ENCODE measurements around the gene NINL. TPM values are rescaled to one million over a fixed set of nuclear protein-coding genes. Genes with fewer than 3 reads are reported as not detected.

The NINL gene
- total and polyA plus RNA-seq, 2 of the 8 experiments (the other 6 are each of a cell fraction or from before 2014, with no cell fraction given) = 15.3 to 30.0 TPM

DNA sequence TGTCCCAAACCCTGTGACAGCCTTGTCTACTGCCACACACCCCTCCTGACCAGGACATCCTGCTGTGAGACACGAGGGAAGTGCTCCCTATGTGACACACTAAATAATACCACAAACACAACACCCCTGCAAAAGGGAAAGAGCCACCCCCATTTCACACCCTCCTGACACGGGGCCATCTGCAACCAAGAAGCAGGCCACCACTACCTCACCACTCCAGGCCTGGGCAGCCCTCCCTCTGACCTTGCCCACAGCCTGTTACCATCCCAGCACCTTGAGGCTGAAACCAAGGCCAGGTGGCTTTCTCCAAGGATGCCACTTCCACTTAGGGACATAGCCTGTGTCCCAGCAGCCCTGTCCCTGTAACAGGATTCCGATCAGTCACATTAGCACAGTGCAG lies 68.2 kb downstream of the NINL start:
- H3K79me1 ChIP-seq (ENCODE audit: low read depth, low read length) = no peaks in the 10 kb centered on the region

More for the DNA sequence above, 68.2 kb downstream of the NINL start:
- TF ChIP-seq FOSL1 (IDR thresholded peaks at IDR 0.05; ENCODE audit: insufficient read depth, low read depth, low read length) (no peak), RBBP5 (IDR thresholded peaks at IDR 0.05; ENCODE audit: borderline replicate concordance, low read depth, low read length) (no peak), CTBP2 (IDR thresholded peaks at IDR 0.05; ENCODE audit: borderline replicate concordance, insufficient read depth, insufficient read length, low read length) (no peak), TAF1 (IDR thresholded peaks at IDR 0.05; ENCODE audit: low read depth, low read length) (no peak), KDM1A (IDR thresholded peaks at IDR 0.05; ENCODE audit: borderline replicate concordance, low read length) (no peak), YY1 (IDR thresholded peaks at IDR 0.05; ENCODE audit: low read depth, low read length) (no peak), POU5F1 (IDR thresholded peaks at IDR 0.05; ENCODE audit: low read depth, low read length) (no peak), ZNF274 (IDR thresholded peaks at IDR 0.05; ENCODE audit: borderline replicate concordance, extremely low read depth, low read length) (no peak), HDAC2 (IDR thresholded peaks at IDR 0.05; ENCODE audit: borderline replicate concordance in 1 of 2, low read depth in 2 of 2, low read length in 2 of 2) (no peak)
- TF ChIP-seq, protein P1, sequence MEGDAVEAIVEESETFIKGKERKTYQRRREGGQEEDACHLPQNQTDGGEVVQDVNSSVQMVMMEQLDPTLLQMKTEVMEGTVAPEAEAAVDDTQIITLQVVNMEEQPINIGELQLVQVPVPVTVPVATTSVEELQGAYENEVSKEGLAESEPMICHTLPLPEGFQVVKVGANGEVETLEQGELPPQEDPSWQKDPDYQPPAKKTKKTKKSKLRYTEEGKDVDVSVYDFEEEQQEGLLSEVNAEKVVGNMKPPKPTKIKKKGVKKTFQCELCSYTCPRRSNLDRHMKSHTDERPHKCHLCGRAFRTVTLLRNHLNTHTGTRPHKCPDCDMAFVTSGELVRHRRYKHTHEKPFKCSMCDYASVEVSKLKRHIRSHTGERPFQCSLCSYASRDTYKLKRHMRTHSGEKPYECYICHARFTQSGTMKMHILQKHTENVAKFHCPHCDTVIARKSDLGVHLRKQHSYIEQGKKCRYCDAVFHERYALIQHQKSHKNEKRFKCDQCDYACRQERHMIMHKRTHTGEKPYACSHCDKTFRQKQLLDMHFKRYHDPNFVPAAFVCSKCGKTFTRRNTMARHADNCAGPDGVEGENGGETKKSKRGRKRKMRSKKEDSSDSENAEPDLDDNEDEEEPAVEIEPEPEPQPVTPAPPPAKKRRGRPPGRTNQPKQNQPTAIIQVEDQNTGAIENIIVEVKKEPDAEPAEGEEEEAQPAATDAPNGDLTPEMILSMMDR (IDR thresholded peaks at IDR 0.05; ENCODE audit: control extremely low read depth in 1 of 3, insufficient read depth in 1 of 3, low read depth in 1 of 3, low read length in 3 of 3) = no peak
- Histone ChIP-seq H4K20me1 (replicated peaks in 1 of 2; ENCODE audit: control insufficient read depth in 1 of 2, insufficient read depth in 2 of 2, low read length in 2 of 2) (no peaks in the 10 kb centered on the region), H3K14ac (ENCODE audit: insufficient read length) (no peak overlapping the region), H3K23ac (ENCODE audit: insufficient read length) (no peak overlapping the region), H2AFZ (ENCODE audit: low read length) (no peak overlapping the region), H2BK120ac (replicated peaks; ENCODE audit: low read depth, low read length) (no peak overlapping the region), H3K18ac (ENCODE audit: extremely low read depth, low read length) (no peak overlapping the region), H3K56ac (replicated peaks; ENCODE audit: insufficient read length, low read depth, low read length) (no peak overlapping the region), H3K9me3 (ENCODE audit: insufficient read depth in 2 of 2, low read depth in 1 of 2, low read length in 1 of 2) (peaks cover 17 to 25% of the 10 kb centered on the region in 2 experiments), H3K4me2 (ENCODE audit: insufficient read depth in 1 of 2, low read depth in 2 of 2, low read length in 2 of 2) (no peak overlapping the region), H3K36me3 (ENCODE audit: control insufficient read depth in 2 of 4, insufficient read depth in 4 of 4, low read length in 3 of 4) (peaks cover 0 to 45% (median 25%) of the 10 kb centered on the region in 4 experiments; a peak in 6 of 8 replicates), H3K9ac (replicated peaks in 1 of 4; ENCODE audit: extremely low read depth in 1 of 4, low read depth in 3 of 4, low read length in 3 of 4) (no peak overlapping the region), H2AK5ac (ENCODE audit: low read depth, low read length) (no peak overlapping the region), H4K91ac (replicated peaks; ENCODE audit: insufficient read length, low read length) (no peak overlapping the region), H2BK12ac (ENCODE audit: low read depth, low read length) (no peak overlapping the region), H4K5ac (ENCODE audit: insufficient read length, low read depth, low read length) (no peak overlapping the region), H3K23me2 (ENCODE audit: low read depth, low read length) (no peaks in the 10 kb centered on the region), H2BK15ac (ENCODE audit: low read length) (no peak overlapping the region), H3K4ac (replicated peaks; ENCODE audit: insufficient read length, low read depth, low read length) (no peak overlapping the region), H3K4me3 (ENCODE audit: extremely low read depth in 1 of 4, insufficient read depth in 2 of 4, low read depth in 3 of 4, low read length in 4 of 4) (no peak overlapping the region), H4K8ac (ENCODE audit: extremely low read depth, insufficient read depth, low read length) (no peak overlapping the region), H2BK20ac (ENCODE audit: low read length) (no peak overlapping the region), H2BK5ac (ENCODE audit: low read depth, low read length) (no peak overlapping the region), H3K27me3 (replicated peaks in 1 of 4; ENCODE audit: control insufficient read depth in 3 of 4, extremely low read depth in 1 of 4, insufficient read depth in 3 of 4, low read length in 3 of 4) (no peaks in the 10 kb centered on the region), H3K4me1 (replicated peaks in 1 of 4; ENCODE audit: control insufficient read depth in 3 of 4, insufficient read depth in 4 of 4, low read length in 3 of 4) (no peaks in the 10 kb centered on the region), H3K27ac (ENCODE audit: low read depth, low read length) (no peak overlapping the region), H3K79me2 (ENCODE audit: control insufficient read depth in 1 of 2, insufficient read depth in 2 of 2, low read length in 2 of 2) (no peaks in the 10 kb centered on the region; a peak in 1 of 4 replicates)
- ChIA-PET CTCF (ENCODE audit: partially characterized antibody) (interaction anchor here (1.4 kb wide), 1 partner anchor 23 kb away, joined by 5 read pairs; no protein-coding TSS in a partner anchor), POLR2A (ENCODE audit: partially characterized antibody) (no interaction called here)
- DNase-seq (ENCODE audit: low read depth in 1 of 2, low spot score in 2 of 2) (no peak), FAIRE-seq (no peak)
- 83% methylated on average over 3 of the region's 3 CpGs; no CpG with 5 or more reads in 1 of the 2 experiments for WGBS, 2 experiments (ENCODE audit: extremely low coverage in 1 of 2, insufficient coverage in 1 of 2, insufficient read length in 1 of 2, insufficient replicate concordance in 2 of 2, low coverage in 1 of 2, low lambda C conversion rate in 2 of 2, missing lambda C conversion rate in 1 of 2)
